Measurements from ENCODE around the gene SLC5A2. TPM values are rescaled to one million over a fixed set of nuclear protein-coding genes. Genes with fewer than 3 reads are reported as not detected.
"Not testable (repeated sequence)": the region's sequence is repeated elsewhere in the genome, so short reads cannot be mapped to it uniquely, and the experiment has no call there.

The SLC5A2 gene
- not detected in 2 replicates for total RNA-seq
- long read RNA-seq: 0 reads

GRCh38 chr16:31483081-31483480, at the start of gene SLC5A2:
SLC5A2 (plus strand) TSS chr16:31483123; CDS start chr16:31483137, 14 bp downstream.
- Mint-ChIP-seq H3K27me3 (ENCODE audit: unreplicated experiment) (peaks cover 3% of the 10 kb centered on the region), H3K4me1 (ENCODE audit: unreplicated experiment) (peaks cover 12% of the 10 kb centered on the region)

GRCh38 chr16:31435341-31436220, 47.3 kb upstream of the SLC5A2 start:
- TF ChIP-seq CTCF (IDR thresholded peaks at IDR 0.05): no peak
- Mint-ChIP-seq H3K4me3 (ENCODE audit: unreplicated experiment) (no peak overlapping the region), H3K9me3 (ENCODE audit: unreplicated experiment) (no peaks in the 10 kb centered on the region), H3K27me3 (ENCODE audit: unreplicated experiment) (peaks cover 5% of the 10 kb centered on the region), H3K36me3 (ENCODE audit: unreplicated experiment) (no peaks in the 10 kb centered on the region), H3K4me1 (ENCODE audit: unreplicated experiment) (no peaks in the 10 kb centered on the region), H3K27ac (ENCODE audit: unreplicated experiment) (no peak overlapping the region)
- no peak for DNase-seq (ENCODE audit: extremely low spot score, unreplicated experiment)

More at GRCh38 chr16:31483081-31483480, at the start of gene SLC5A2:
- H3K27ac Mint-ChIP-seq (ENCODE audit: unreplicated experiment): no peak within 1 kb of the TSS
- TF ChIP-seq CTCF (IDR thresholded peaks at IDR 0.05): no peak
- H3K4me3 Mint-ChIP-seq (ENCODE audit: unreplicated experiment): no peak within 1 kb of the TSS
- H3K36me3 Mint-ChIP-seq (ENCODE audit: unreplicated experiment): peaks cover 3% of the 10 kb centered on the region
- H3K9me3 Mint-ChIP-seq (ENCODE audit: unreplicated experiment): no peaks in the 10 kb centered on the region
- no peak for DNase-seq (ENCODE audit: extremely low spot score, unreplicated experiment)

DNA sequence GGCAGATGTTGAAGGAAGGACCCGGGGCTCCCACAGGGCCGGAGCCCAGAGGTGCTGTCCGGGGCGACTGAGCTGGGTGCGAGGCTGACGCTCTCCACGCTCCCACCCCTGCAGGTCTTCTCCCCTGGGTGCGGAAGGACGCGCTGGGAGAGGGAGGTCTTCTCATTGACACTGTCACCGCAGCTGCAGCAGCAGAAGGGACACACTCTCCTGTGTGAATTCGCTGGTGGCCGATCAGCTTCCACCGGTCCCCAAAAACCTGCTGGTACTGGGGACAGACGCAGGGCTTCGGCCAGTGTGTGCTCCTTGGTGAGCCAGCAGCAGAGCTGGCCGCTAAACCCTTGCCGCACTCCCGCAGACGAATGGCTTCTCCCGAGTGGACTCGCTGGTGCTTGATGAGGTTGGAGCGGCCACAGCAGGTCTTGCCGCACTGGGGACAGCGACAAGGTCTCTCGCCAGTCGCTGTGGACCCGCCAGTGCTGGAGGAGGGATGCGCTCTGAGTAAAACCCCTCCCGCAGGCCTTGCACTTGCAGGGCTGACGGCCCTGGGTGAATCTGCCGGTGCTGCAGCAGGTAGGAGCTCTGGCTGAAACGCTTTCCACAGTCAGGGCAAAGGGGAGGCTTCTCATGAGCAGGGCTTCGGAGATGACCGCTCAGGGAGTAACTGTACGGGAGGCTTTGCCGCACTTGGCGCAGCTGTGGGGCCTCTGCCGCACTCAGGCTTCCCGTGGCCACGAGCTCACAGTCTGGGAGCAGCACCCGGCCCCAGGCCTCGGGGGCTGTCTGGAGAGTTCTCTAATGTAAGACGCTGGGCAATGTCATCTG, 46.5 kb upstream of the SLC5A2 start:
- Mint-ChIP-seq H3K4me3 (ENCODE audit: unreplicated experiment) (no peak overlapping the region), H3K9me3 (ENCODE audit: unreplicated experiment) (no peaks in the 10 kb centered on the region), H3K27me3 (ENCODE audit: unreplicated experiment) (no peaks in the 10 kb centered on the region), H3K36me3 (ENCODE audit: unreplicated experiment) (no peaks in the 10 kb centered on the region), H3K27ac (ENCODE audit: unreplicated experiment) (no peak overlapping the region), H3K4me1 (ENCODE audit: unreplicated experiment) (peaks cover 2% of the 10 kb centered on the region)
- no peak for DNase-seq (ENCODE audit: extremely low spot score, unreplicated experiment)
- TF ChIP-seq CTCF (IDR thresholded peaks at IDR 0.05): no peak

GRCh38 chr16:31438414-31438813, 44.5 kb upstream of the SLC5A2 start:
- DNase-seq (ENCODE audit: extremely low spot score, unreplicated experiment): no peak
- Mint-ChIP-seq H3K27me3 (ENCODE audit: unreplicated experiment) (no peaks in the 10 kb centered on the region), H3K27ac (ENCODE audit: unreplicated experiment) (no peak overlapping the region), H3K4me1 (ENCODE audit: unreplicated experiment) (peaks cover 10% of the 10 kb centered on the region), H3K9me3 (ENCODE audit: unreplicated experiment) (no peaks in the 10 kb centered on the region), H3K4me3 (ENCODE audit: unreplicated experiment) (no peak overlapping the region), H3K36me3 (ENCODE audit: unreplicated experiment) (no peaks in the 10 kb centered on the region)
- TF ChIP-seq CTCF (IDR thresholded peaks at IDR 0.05): no peak

- peaks cover 10% of the 10 kb centered on the region for H3K4me1 Mint-ChIP-seq (ENCODE audit: unreplicated experiment)
- H3K4me3 Mint-ChIP-seq (ENCODE audit: unreplicated experiment); H3K9me3 Mint-ChIP-seq (ENCODE audit: unreplicated experiment); H3K27me3 Mint-ChIP-seq (ENCODE audit: unreplicated experiment); H3K27ac Mint-ChIP-seq (ENCODE audit: unreplicated experiment); DNase-seq (ENCODE audit: extremely low spot score, unreplicated experiment); H3K36me3 Mint-ChIP-seq (ENCODE audit: unreplicated experiment): not testable (repeated sequence)
Measured at GRCh38 chr16:31439023-31439422, 43.9 kb upstream of the SLC5A2 start.

All from osteocyte (in vitro differentiated cells).